CD14-positive monocyte (primary cell): ENCODE data around the gene S1PR2. TPM values are rescaled to one million over a fixed set of nuclear protein-coding genes. Genes with fewer than 3 reads are reported as not detected.

Experiments
- DNase-seq, 3 donors: peaks; one replicate each; pipeline ENCODE4 v3.0.0-alpha.2; 2011 to 2022
- H2AFZ ChIP-seq: 2 replicates; pipeline ENCODE4 v1.6.0; 2012; ENCODE audit warnings: mild to moderate bottlenecking, low read depth, low read length, inconsistent platforms; ENCODE audit not compliant: insufficient read depth, poor library complexity, severe bottlenecking
- H3K27ac ChIP-seq, 2 donors: 1 replicate in 1 of 2; 2 replicates in 1 of 2; pipeline ENCODE4 v1.5.1; 2012 to 2013; ENCODE audit warnings: low read length in 2 of 2, control low read depth in 1 of 2, inconsistent platforms in 1 of 2, low read depth in 1 of 2, mild to moderate bottlenecking in 1 of 2
- H3K27me3 ChIP-seq, 2 donors: one replicate each; pipeline versions ENCODE4 v1.6.0 to v1.6.1; 2011 to 2013; ENCODE audit warnings: low read length in 2 of 2; ENCODE audit not compliant: control insufficient read depth in 2 of 2, insufficient read depth in 2 of 2
- H3K36me3 ChIP-seq, 2 donors: replicated peaks in 1 of 2; 1 replicate in 1 of 2; 2 replicates in 1 of 2; pipeline versions ENCODE4 v1.5.1 to v1.6.1; 2012 to 2013; ENCODE audit warnings: low read length in 2 of 2, control low read depth in 1 of 2, inconsistent platforms in 1 of 2, mild to moderate bottlenecking in 1 of 2; ENCODE audit not compliant: insufficient read depth in 2 of 2, control insufficient read depth in 1 of 2
- H3K4me1 ChIP-seq, 2 donors: 1 replicate in 1 of 2; 2 replicates in 1 of 2; pipeline versions ENCODE4 v1.5.1 to v1.6.1; 2012 to 2013; ENCODE audit warnings: low read length in 2 of 2, control low read depth in 1 of 2, inconsistent platforms in 1 of 2, mild to moderate bottlenecking in 1 of 2, moderate library complexity in 1 of 2; ENCODE audit not compliant: insufficient read depth in 2 of 2, control insufficient read depth in 1 of 2
- H3K4me2 ChIP-seq: replicated peaks from 2 replicates; pipeline ENCODE3; 2012; ENCODE audit warnings: low read length, moderate library complexity, mild to moderate bottlenecking; ENCODE audit not compliant: poor library complexity, severe bottlenecking; ENCODE audit errors: extremely low read depth
- H3K4me3 ChIP-seq, 3 experiments: fragments of 200-600 bp in 1 of 3; sonication (generic) in 1 of 3; replicated peaks in 1 of 3; 1 replicate in 2 of 3; 2 replicates in 1 of 3; pipeline ENCODE4 v1.5.1; 2011 to 2013; ENCODE audit warnings: low read length in 3 of 3, mild to moderate bottlenecking in 3 of 3, control low read depth in 2 of 3, low read depth in 2 of 3, inconsistent platforms in 1 of 3, moderate library complexity in 1 of 3
- H3K79me2 ChIP-seq: 2 replicates; pipeline ENCODE4 v1.6.0; 2012; ENCODE audit warnings: mild to moderate bottlenecking, control low read depth, inconsistent platforms, low read length, moderate library complexity; ENCODE audit not compliant: insufficient read depth
- H3K9ac ChIP-seq: 2 replicates; pipeline ENCODE4 v1.6.0; 2017; ENCODE audit warnings: low read length, mild to moderate bottlenecking; ENCODE audit not compliant: insufficient read depth, poor library complexity, severe bottlenecking
- H3K9me3 ChIP-seq, 2 donors: replicated peaks in 1 of 2; 1 replicate in 1 of 2; 2 replicates in 1 of 2; pipeline versions ENCODE4 v1.5.1 to v1.6.1; 2012 to 2013; ENCODE audit warnings: low read length in 2 of 2, control low read depth in 1 of 2; ENCODE audit not compliant: control insufficient read depth in 1 of 2, insufficient read depth in 1 of 2
- H4K20me1 ChIP-seq: 2 replicates; pipeline ENCODE4 v1.6.0; 2012; ENCODE audit warnings: mild to moderate bottlenecking, low read length, control low read depth, moderate library complexity; ENCODE audit not compliant: insufficient read depth
- H3K27ac Mint-ChIP-seq, 7 donors: one replicate each; pipeline ENCODE4 v1.8.0; 2020; ENCODE audit warnings: mild to moderate bottlenecking in 7 of 7, mixed read lengths in 7 of 7, moderate library complexity in 6 of 7, inconsistent platforms in 2 of 7
- H3K27me3 Mint-ChIP-seq, 3 donors: one replicate each; pipeline ENCODE4 v1.8.0; 2021 to 2022; ENCODE audit warnings: low read depth in 3 of 3, mild to moderate bottlenecking in 3 of 3, mixed read lengths in 3 of 3, moderate library complexity in 3 of 3, inconsistent platforms in 1 of 3
- H3K36me3 Mint-ChIP-seq, 2 donors: one replicate each; pipeline ENCODE4 v1.8.0; 2020; ENCODE audit warnings: mixed read lengths in 2 of 2, inconsistent platforms in 1 of 2, mild to moderate bottlenecking in 1 of 2
- H3K4me1 Mint-ChIP-seq: one replicate; pipeline ENCODE4 v1.8.0; 2020; ENCODE audit warnings: mild to moderate bottlenecking, mixed read lengths
- H3K4me3 Mint-ChIP-seq, 2 donors: one replicate each; pipeline ENCODE4 v1.8.0; 2020; ENCODE audit warnings: mild to moderate bottlenecking in 2 of 2, mixed read lengths in 2 of 2, moderate library complexity in 1 of 2
- H3K9me3 Mint-ChIP-seq, 7 donors: one replicate each; pipeline ENCODE4 v1.8.0; 2020 to 2022; ENCODE audit warnings: mixed read lengths in 7 of 7, mild to moderate bottlenecking in 6 of 7, moderate library complexity in 6 of 7, inconsistent platforms in 2 of 7
- CTCF ChIP-seq: fragments of 200-600 bp; IDR thresholded peaks from one replicate; pipeline ENCODE4 v1.8.0; 2022; ENCODE audit warnings: antibody characterized with exemption, mild to moderate bottlenecking
- WGBS: methylation state at CpG from one replicate; pipeline ENCODE4 v1.1.5; 2013; ENCODE audit warnings: missing lambda C conversion rate; ENCODE audit not compliant: insufficient coverage; 5-methylcytosine and 5-hydroxymethylcytosine counted together
- intact Hi-C, 2 donors: fragments of 100-400 bp; cut with micrococcal nuclease; formaldehyde crosslinking; loops; one replicate each; pipeline versions ENCODE4 v1.15.0 to v1.15.1; 2023
- polyA plus RNA-seq, 3 donors: library from polyadenylated mRNA; depleted of rRNA in 1 of 3; unstranded in 2 of 3; stranded (reverse) in 1 of 3; fragments of 300-500 nt in 2 of 3; fragments of >200 nt in 1 of 3; fragmentation: Illumina TruSeq in 2 of 3; gene quantifications; 1 replicate in 2 of 3; 2 replicates in 1 of 3; pipeline ENCODE4 v1.2.3, GENCODE V29; 2012 to 2021

Gene S1PR2
- polyA plus RNA-seq, 3 donors: 0.40 to 2.0 (median 0.55) TPM

- H3K9me3 ChIP-seq: no peaks in the 10 kb centered on the region
- Mint-ChIP-seq H3K9me3 (peaks cover 0 to under 1% (median 0%) of the 10 kb centered on the region in 7 donors), H3K36me3 (peaks cover 33 to 41% of the 10 kb centered on the region in 2 donors), H3K27ac (peak overlapping the region in 6 of 7 donors; percentile 53 to 99 (median 93)), H3K27me3 (peaks cover 0 to 1% (median 0%) of the 10 kb centered on the region in 3 donors), H3K4me3 (peak overlapping the region; percentile 96 to 97), H3K4me1 (peaks cover 12% of the 10 kb centered on the region)
- TF ChIP-seq CTCF: no peak
- peak overlapping the region; percentile 89 for H2AFZ ChIP-seq
- no peaks in the 10 kb centered on the region for H4K20me1 ChIP-seq
- intact Hi-C loops: loop anchor here (5.0 kb wide), 5 partner anchors 55 to 320 kb away; partner anchors contain the start of genes CDKN2D (in 1 of the 2), DNMT1 (in 1 of the 2) and KRI1 (in 1 of the 2)
- H3K27me3 ChIP-seq: no peaks in the 10 kb centered on the region
- H3K36me3 ChIP-seq: peaks cover 35 to 36% of the 10 kb centered on the region in 2 donors
- H3K4me1 ChIP-seq: peaks cover 16 to 28% of the 10 kb centered on the region in 2 donors
- DNase-seq: no peak
- peak overlapping the region; percentile 56 to 98 (median 86) for H3K4me3 ChIP-seq
- WGBS: 0% methylated on average over 1 of the region's 8 CpGs
- H3K9ac ChIP-seq: peak overlapping the region; percentile 74
- H3K27ac ChIP-seq: peak overlapping the region; percentile 47 to 88
- H3K4me2 ChIP-seq: peak overlapping the region; percentile 94
- peaks cover 20% of the 10 kb centered on the region for H3K79me2 ChIP-seq
Measured at GRCh38 chr19:10252707-10253106, 21.6 kb upstream of the S1PR2 start.

GRCh38 chr19:10251792-10252694, 20.9 kb upstream of the S1PR2 start, which contains the start of gene MRPL4:
Gene MRPL4, plus strand, starts transcription at chr19:10252214. Its CDS starts 40 bp downstream, at chr19:10252254.
- peak within 1 kb of the TSS; percentile 74 for H3K9ac ChIP-seq
- H3K27me3 ChIP-seq: no peaks in the 10 kb centered on the region
- peak within 1 kb of the TSS; percentile 47 to 88 for H3K27ac ChIP-seq
- WGBS: under 1% methylated on average over 71 of the region's 77 CpGs
- Mint-ChIP-seq H3K27me3 (peaks cover 0 to 3% (median 1%) of the 10 kb centered on the region in 3 donors), H3K27ac (peak within 1 kb of the TSS; percentile 88 to 99 (median 94)), H3K36me3 (peaks cover 26 to 34% of the 10 kb centered on the region in 2 donors), H3K4me3 (peak within 1 kb of the TSS; percentile 96 to 97), H3K4me1 (peaks cover 12% of the 10 kb centered on the region), H3K9me3 (no peaks in the 10 kb centered on the region)
- peak within 1 kb of the TSS; percentile 56 to 98 (median 86) for H3K4me3 ChIP-seq
- peak; percentile 97 to 99 (median 98) for DNase-seq
- peak within 1 kb of the TSS; percentile 94 for H3K4me2 ChIP-seq
- H2AFZ ChIP-seq: peak within 1 kb of the TSS; percentile 89
- H3K9me3 ChIP-seq: no peaks in the 10 kb centered on the region
- no peaks in the 10 kb centered on the region for H4K20me1 ChIP-seq
- TF ChIP-seq CTCF: no peak
- intact Hi-C loops: loop anchor here (2.0 to 5.0 kb wide), 6 partner anchors 55 to 321 kb away; partner anchors contain the start of genes CDKN2D (in 1 of the 2), DNMT1 (in 1 of the 2) and KRI1 (in 1 of the 2)
- peaks cover 16 to 28% of the 10 kb centered on the region in 2 donors for H3K4me1 ChIP-seq
- peaks cover 20% of the 10 kb centered on the region for H3K79me2 ChIP-seq
- peaks cover 28 to 30% of the 10 kb centered on the region in 2 donors for H3K36me3 ChIP-seq
